Gastroesophageal sphincter (tissue), 4 donors: ENCODE measurements around the gene SH3BP2. TPM values are rescaled to one million over a fixed set of nuclear protein-coding genes. Genes with fewer than 3 reads are reported as not detected.

Experiments
- ATAC-seq: fragments of 150-250 bp; one replicate; pipeline ENCODE4 v1.9.1; 2016; ENCODE audit warnings: mild to moderate bottlenecking, moderate library complexity
- H3K27ac ChIP-seq, 4 donors: fragments of 200-600 bp; sonication (generic) in 3 of 4; 1 replicate in 3 of 4; 2 replicates in 1 of 4; pipeline ENCODE4 v1.5.1; 2016 to 2019
- H3K27me3 ChIP-seq: fragments of 200-600 bp; sonication (generic); one replicate; pipeline ENCODE4 v1.5.1; 2019
- H3K36me3 ChIP-seq, 2 donors: fragments of 200-600 bp; sonication (generic); one replicate each; pipeline ENCODE4 v1.5.1; 2019; ENCODE audit warnings: control low read depth in 1 of 2
- H3K4me1 ChIP-seq, 3 donors: fragments of 200-600 bp; sonication (generic); 1 replicate in 2 of 3; 2 replicates in 1 of 3; pipeline ENCODE4 v1.5.1; 2016 to 2019; ENCODE audit warnings: control low read depth in 2 of 3
- H3K4me3 ChIP-seq, 2 donors: fragments of 200-600 bp; sonication (generic); one replicate each; pipeline ENCODE4 v1.5.1; 2019; ENCODE audit warnings: mild to moderate bottlenecking in 1 of 2, moderate library complexity in 1 of 2
- H3K9me3 ChIP-seq, 3 donors: fragments of 200-600 bp; sonication (generic); one replicate each; pipeline ENCODE4 v1.5.1; 2017 to 2019; ENCODE audit warnings: control low read depth in 2 of 3
- CTCF ChIP-seq, 4 experiments: fragments of 200-600 bp in 2 of 4; fragments of 450-650 bp in 2 of 4; sonication (generic) in 1 of 4; IDR thresholded peaks; one replicate each; pipeline ENCODE4 v1.5.1; 2017 to 2019; ENCODE audit warnings: antibody characterized with exemption in 4 of 4, mild to moderate bottlenecking in 2 of 4, moderate library complexity in 2 of 4
- EP300 ChIP-seq: sonication (generic); formaldehyde crosslinking; IDR thresholded peaks from one replicate; pipeline ENCODE4 v1.6.1; 2017; ENCODE audit warnings: antibody characterized with exemption, mild to moderate bottlenecking
- POLR2A ChIP-seq, 2 donors: fragments of 450-650 bp; IDR thresholded peaks; one replicate each; pipeline ENCODE4 v1.6.1; 2017; ENCODE audit warnings: antibody characterized with exemption in 2 of 2, mild to moderate bottlenecking in 2 of 2, moderate library complexity in 1 of 2
- POLR2AphosphoS5 ChIP-seq: sonication (generic); formaldehyde crosslinking; IDR thresholded peaks from one replicate; pipeline ENCODE4 v1.6.1; 2017; ENCODE audit warnings: antibody characterized with exemption
- WGBS, 2 donors: methylation state at CpG; one replicate each; pipeline ENCODE4 v1.1.5; 2018; ENCODE audit warnings: low coverage in 1 of 2; 5-methylcytosine and 5-hydroxymethylcytosine counted together
- total RNA-seq, 4 donors: library from RNA; depleted of rRNA; stranded (reverse); fragments of >200 nt; gene quantifications; one replicate each; pipeline ENCODE4 v1.1.0, GENCODE V29; 2016

The SH3BP2 gene
- total RNA-seq, 4 donors from 2014 or later, result 26.8 to 36.4 (median 29.3) TPM

GRCh38 chr4:2871466-2871865, 78.6 kb downstream of the SH3BP2 start:
- Histone ChIP-seq H3K36me3 (peaks cover 0 to 8% of the 10 kb centered on the region in 2 donors), H3K27ac (no peak overlapping the region), H3K9me3 (no peaks in the 10 kb centered on the region), H3K4me1 (peaks cover 18 to 94% (median 49%) of the 10 kb centered on the region in 3 donors), H3K4me3 (no peak overlapping the region), H3K27me3 (no peaks in the 10 kb centered on the region)
- WGBS, 2 donors, result 82 to 88% methylated on average over 4 of the region's 4 CpGs
- TF ChIP-seq POLR2AphosphoS5 (no peak), EP300 (no peak), CTCF (IDR thresholded peaks at IDR 0.05) (no peak), POLR2A (IDR thresholded peaks at IDR 0.05) (no peak)
- ATAC-seq, result no peak

GRCh38 chr4:2871911-2872310, 79.0 kb downstream of the SH3BP2 start:
- peaks cover 18 to 92% (median 44%) of the 10 kb centered on the region in 3 donors for H3K4me1 ChIP-seq
- WGBS, 2 donors, result 48 to 49% methylated on average over 2 of the region's 2 CpGs
- H3K4me3 ChIP-seq, result no peak overlapping the region
- H3K9me3 ChIP-seq, result no peaks in the 10 kb centered on the region
- H3K27ac ChIP-seq, result no peak overlapping the region
- no peak for ATAC-seq
- no peak for TF ChIP-seq POLR2A (IDR thresholded peaks at IDR 0.05)
- TF ChIP-seq POLR2AphosphoS5, result no peak
- TF ChIP-seq EP300, result no peak
- TF ChIP-seq CTCF (IDR thresholded peaks at IDR 0.05), result no peak
- H3K36me3 ChIP-seq, result peaks cover 0 to 12% of the 10 kb centered on the region in 2 donors
- no peaks in the 10 kb centered on the region for H3K27me3 ChIP-seq

DNA sequence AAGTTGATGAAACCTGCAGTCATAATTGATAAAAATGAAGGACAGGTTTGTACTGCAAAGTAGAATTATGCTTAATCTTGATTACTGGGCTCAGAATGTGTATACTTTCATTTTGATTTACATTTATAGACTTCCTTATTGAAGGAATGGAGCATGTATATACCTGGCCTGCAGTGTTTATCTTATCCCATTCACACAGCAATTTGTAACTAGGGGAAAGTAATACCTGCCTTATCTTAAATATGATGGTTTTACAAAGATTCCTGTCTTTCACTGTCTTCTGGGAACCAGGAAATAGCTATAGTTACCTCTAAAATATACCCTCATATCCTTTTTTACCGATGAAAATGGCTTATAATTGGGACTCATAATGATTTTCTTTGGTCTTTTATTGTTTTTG, 80.4 kb downstream of the SH3BP2 start:
- H3K4me1 ChIP-seq, result peaks cover 8 to 92% (median 34%) of the 10 kb centered on the region in 3 donors
- no peak overlapping the region for H3K4me3 ChIP-seq
- H3K27me3 ChIP-seq, result no peaks in the 10 kb centered on the region
- H3K36me3 ChIP-seq, result peaks cover 0 to 20% of the 10 kb centered on the region in 2 donors
- TF ChIP-seq POLR2AphosphoS5, result no peak
- TF ChIP-seq CTCF (IDR thresholded peaks at IDR 0.05), result no peak
- peak overlapping the region in 2 of 4 donors; percentile 43 to 44 for H3K27ac ChIP-seq
- ATAC-seq, result no peak
- H3K9me3 ChIP-seq, result no peaks in the 10 kb centered on the region
- 29 to 40% methylated on average over 1 of the region's 1 CpG for WGBS, 2 donors

- WGBS, 2 donors, result 85 to 91% methylated on average over 2 to 5 of the region's 7 CpGs
- no peak for ATAC-seq
- H3K4me1 ChIP-seq, result peaks cover 3 to 85% (median 20%) of the 10 kb centered on the region in 3 donors
- no peaks in the 10 kb centered on the region for H3K27me3 ChIP-seq
- no peaks in the 10 kb centered on the region for H3K9me3 ChIP-seq
- no peak overlapping the region for H3K4me3 ChIP-seq
- no peak overlapping the region for H3K27ac ChIP-seq
- TF ChIP-seq CTCF (IDR thresholded peaks at IDR 0.05), result no peak
- no peak for TF ChIP-seq EP300
- TF ChIP-seq POLR2A (IDR thresholded peaks at IDR 0.05), result no peak
- H3K36me3 ChIP-seq, result peaks cover 0 to 35% of the 10 kb centered on the region in 2 donors
Observed at GRCh38 chr4:2874861-2875260, 82.0 kb downstream of the SH3BP2 start.

DNA sequence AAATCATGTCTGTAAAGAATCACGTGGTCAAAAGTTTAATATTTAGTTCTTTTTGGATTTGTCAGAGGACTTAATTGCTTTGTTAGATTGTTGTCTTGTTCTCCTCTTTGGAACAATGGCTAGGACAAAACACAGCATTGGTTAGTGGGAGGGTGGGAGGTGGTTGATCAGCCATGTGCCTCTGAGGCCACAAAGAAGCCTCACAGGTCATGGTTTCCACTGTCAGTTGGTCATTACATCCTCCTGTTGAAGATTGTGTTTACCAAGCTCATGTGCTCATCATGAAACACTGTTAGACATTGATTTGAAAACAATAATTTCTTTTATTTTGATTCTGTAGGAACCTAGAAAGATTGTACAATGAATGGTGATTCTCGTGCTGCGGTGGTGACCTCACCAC, 82.7 kb downstream of the SH3BP2 start:
- TF ChIP-seq POLR2A (IDR thresholded peaks at IDR 0.05) (no peak), POLR2AphosphoS5 (no peak), EP300 (no peak), CTCF (IDR thresholded peaks at IDR 0.05) (no peak)
- ATAC-seq, result no peak
- Histone ChIP-seq H3K9me3 (no peaks in the 10 kb centered on the region), H3K27me3 (no peaks in the 10 kb centered on the region), H3K4me1 (peaks cover 0 to 78% (median 13%) of the 10 kb centered on the region in 3 donors), H3K27ac (no peak overlapping the region), H3K36me3 (peaks cover 0 to 38% of the 10 kb centered on the region in 2 donors), H3K4me3 (no peak overlapping the region)
- 74 to 85% methylated on average over 3 of the region's 3 CpGs for WGBS, 2 donors
